ENCODE measurements around the gene DUSP14.
A peak's percentile ranks its signal among the peaks of the same experiment; 100 is the strongest.

The DUSP14 gene

GRCh38 chr17:37483311-37484039, 6.2 kb upstream of the DUSP14 start:
- TF ChIP-seq, protein P1, sequence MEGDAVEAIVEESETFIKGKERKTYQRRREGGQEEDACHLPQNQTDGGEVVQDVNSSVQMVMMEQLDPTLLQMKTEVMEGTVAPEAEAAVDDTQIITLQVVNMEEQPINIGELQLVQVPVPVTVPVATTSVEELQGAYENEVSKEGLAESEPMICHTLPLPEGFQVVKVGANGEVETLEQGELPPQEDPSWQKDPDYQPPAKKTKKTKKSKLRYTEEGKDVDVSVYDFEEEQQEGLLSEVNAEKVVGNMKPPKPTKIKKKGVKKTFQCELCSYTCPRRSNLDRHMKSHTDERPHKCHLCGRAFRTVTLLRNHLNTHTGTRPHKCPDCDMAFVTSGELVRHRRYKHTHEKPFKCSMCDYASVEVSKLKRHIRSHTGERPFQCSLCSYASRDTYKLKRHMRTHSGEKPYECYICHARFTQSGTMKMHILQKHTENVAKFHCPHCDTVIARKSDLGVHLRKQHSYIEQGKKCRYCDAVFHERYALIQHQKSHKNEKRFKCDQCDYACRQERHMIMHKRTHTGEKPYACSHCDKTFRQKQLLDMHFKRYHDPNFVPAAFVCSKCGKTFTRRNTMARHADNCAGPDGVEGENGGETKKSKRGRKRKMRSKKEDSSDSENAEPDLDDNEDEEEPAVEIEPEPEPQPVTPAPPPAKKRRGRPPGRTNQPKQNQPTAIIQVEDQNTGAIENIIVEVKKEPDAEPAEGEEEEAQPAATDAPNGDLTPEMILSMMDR (IDR thresholded peaks at IDR 0.05; ENCODE audit: low read depth, low read length, missing control alignments): no peak
- DNase-seq (ENCODE audit: extremely low read depth, low read depth): peak; percentile 98
- H3K4me3 ChIP-seq (replicated peaks; ENCODE audit: low read depth, low read length): no peak overlapping the region

- no peak overlapping the region for H3K4me3 ChIP-seq (replicated peaks; ENCODE audit: low read depth, low read length)
- no peak for DNase-seq (ENCODE audit: extremely low read depth, low read depth)
- TF ChIP-seq, protein P1 (IDR thresholded peaks at IDR 0.05; ENCODE audit: low read depth, low read length, missing control alignments): no peak
These were observed 3.6 kb upstream of the DUSP14 start for GRCh38 chr17:37485938-37486570.

GRCh38 chr17:37488009-37488604, 1.6 kb upstream of the DUSP14 start:
- TF ChIP-seq, protein P1 (IDR thresholded peaks at IDR 0.05; ENCODE audit: low read depth, low read length, missing control alignments): no peak
- DNase-seq (ENCODE audit: extremely low read depth, low read depth): peak; percentile 93
- H3K4me3 ChIP-seq (replicated peaks; ENCODE audit: low read depth, low read length): peak overlapping the region; percentile 86

DNA sequence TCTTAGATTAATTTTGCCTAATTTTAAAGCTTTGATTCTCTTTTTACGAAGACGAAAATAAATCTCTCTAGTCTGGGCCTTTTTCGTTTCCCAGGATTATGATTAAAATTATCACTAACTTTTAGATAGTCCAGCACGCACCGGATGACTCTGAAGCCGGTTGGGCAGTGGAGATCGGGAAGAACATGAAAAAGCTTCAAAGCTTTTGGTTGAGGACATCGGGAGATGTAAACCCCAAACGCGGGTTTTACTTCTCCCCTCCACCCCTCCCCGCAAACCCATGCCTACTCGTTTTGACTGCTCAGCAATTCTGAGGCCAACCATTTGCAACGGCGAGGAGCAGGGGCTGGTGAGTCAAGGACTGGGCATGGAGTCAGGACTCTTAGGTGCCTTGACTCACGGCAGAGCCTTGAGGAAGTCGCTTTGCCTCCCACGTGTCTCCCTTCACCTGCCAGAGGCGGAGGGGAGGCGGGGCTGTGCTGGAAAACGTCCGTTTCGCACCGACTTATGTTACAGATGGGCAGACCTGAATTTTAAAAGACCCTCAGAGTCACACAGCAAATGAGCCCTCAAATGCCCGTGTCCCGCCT, 989 bp upstream of the DUSP14 start:
- TF ChIP-seq, protein P1 (IDR thresholded peaks at IDR 0.05; ENCODE audit: low read depth, low read length, missing control alignments): no peak
- DNase-seq (ENCODE audit: extremely low read depth, low read depth): no peak
- H3K4me3 ChIP-seq (replicated peaks; ENCODE audit: low read depth, low read length): peak overlapping the region; percentile 86

DNA sequence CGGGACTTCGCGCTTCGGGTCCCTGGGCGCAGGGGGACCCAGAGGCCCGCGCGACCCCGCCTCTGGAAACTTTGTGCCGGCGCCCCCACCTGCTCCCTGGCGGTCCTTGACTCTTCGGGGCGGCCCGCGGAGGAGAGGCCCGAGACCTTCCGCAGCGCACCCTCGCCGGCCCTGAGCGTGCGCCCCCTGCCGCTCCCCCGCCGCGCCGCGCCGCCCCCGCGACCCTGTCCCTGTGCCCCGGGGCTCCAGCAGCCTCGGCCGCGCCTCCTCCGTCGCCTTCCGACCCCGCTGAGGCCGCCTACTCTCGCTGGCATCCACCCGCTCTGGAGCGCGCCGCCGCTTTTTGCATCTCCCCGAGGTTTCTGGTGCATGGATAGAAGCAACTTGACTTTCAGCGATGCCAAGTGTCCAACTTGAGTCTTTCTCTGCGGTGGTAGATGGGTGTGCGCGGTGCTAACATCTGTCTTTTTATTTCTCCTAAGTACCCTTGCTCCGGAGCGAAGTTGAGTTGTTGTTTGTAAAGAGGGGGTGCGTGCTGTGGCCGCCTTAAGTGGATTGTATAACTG, 414 bp downstream of the DUSP14 start:
- peak overlapping the region; percentile 86 for H3K4me3 ChIP-seq (replicated peaks; ENCODE audit: low read depth, low read length)
- TF ChIP-seq, protein P1 (IDR thresholded peaks at IDR 0.05; ENCODE audit: low read depth, low read length, missing control alignments): no peak
- no peak for DNase-seq (ENCODE audit: extremely low read depth, low read depth)

Measured in HFF-Myc (cell line).